K562 (cell line): ENCODE results near the gene CCDC171. TPM values are rescaled to one million over a fixed set of nuclear protein-coding genes. Genes with fewer than 3 reads are reported as not detected.

ENCODE experiments used
- ATAC-seq: fragments of 200-7000 bp; cut with Tn5 transposase; 3 replicates; pipeline ENCODE4 v1.9.1; 2020; ENCODE audit warnings: moderate library complexity
- BruUV-seq: library from RNA; stranded (reverse); fragments of 400-500 nt; replicated peaks from 2 replicates; lab custom pipeline; 2021; lab: Mats Ljungman, UMichigan
- CTCF ChIA-PET: fragments of 300-600 bp; formaldehyde crosslinking; extraction: SDS; loops from one replicate; lab custom pipeline; 2021; ENCODE audit warnings: low intra/inter-chr PET ratio; lab: Yijun Ruan, JAX
- POLR2A ChIA-PET: fragments of 300-600, 350-650 bp; sonication (Branson Sonifier 250); formaldehyde crosslinking; extraction: SDS; loops from one replicate; lab custom pipeline; 2021; ENCODE audit warnings: antibody characterized with exemption, inconsistent platforms; lab: Yijun Ruan, JAX
- DNase-seq, 4 experiments: peaks; one replicate each; pipeline versions ENCODE4 v3.0.0 to v3.0.0-alpha.2; 2011 to 2018; ENCODE audit warnings: low spot score in 3 of 4, mixed read lengths in 3 of 4; ENCODE audit errors: extremely low read depth in 1 of 4
- FAIRE-seq: peaks from 2 replicates; lab custom pipeline; 2011; peaks lifted over from hg19 to GRCh38; lab: Jason Lieb, UNC
- H2AFZ ChIP-seq: 2 replicates; pipeline ENCODE4 v1.6.0; 2011; ENCODE audit warnings: low read depth, low read length, control low read depth, inconsistent platforms
- H3K27ac ChIP-seq: fragments of 200-600 bp; 3 replicates; pipeline ENCODE4 v1.8.0; 2011; ENCODE audit warnings: low read depth, mild to moderate bottlenecking, control low read depth, inconsistent platforms, low read length, moderate library complexity, mixed read lengths; ENCODE audit errors: extremely low read depth
- H3K27me3 ChIP-seq, 2 experiments: fragments of 300-600 bp in 1 of 2; 2 replicates in 1 of 2; 3 replicates in 1 of 2; pipeline versions ENCODE4 v1.6.0 to v1.8.0; 2011; ENCODE audit warnings: inconsistent platforms in 2 of 2, low read length in 2 of 2, mild to moderate bottlenecking in 1 of 2, mixed read lengths in 1 of 2, moderate library complexity in 1 of 2; ENCODE audit not compliant: control insufficient read depth in 2 of 2, insufficient read depth in 2 of 2
- H3K36me3 ChIP-seq: fragments of 300-600 bp; 3 replicates; pipeline ENCODE4 v1.8.0; 2011; ENCODE audit warnings: mild to moderate bottlenecking, low read length, inconsistent platforms; ENCODE audit not compliant: control insufficient read depth, insufficient read depth
- H3K4me1 ChIP-seq, 2 experiments: fragments of 200-600 bp in 1 of 2; replicated peaks in 1 of 2; 2 replicates in 1 of 2; 3 replicates in 1 of 2; pipeline versions ENCODE4 v1.5.1 to v1.8.0; 2011; ENCODE audit warnings: inconsistent platforms in 2 of 2, low read length in 2 of 2, mild to moderate bottlenecking in 1 of 2, mixed read lengths in 1 of 2, moderate library complexity in 1 of 2; ENCODE audit not compliant: control insufficient read depth in 2 of 2, insufficient read depth in 2 of 2
- H3K4me2 ChIP-seq: 2 replicates; pipeline ENCODE4 v1.6.1; 2011; ENCODE audit warnings: low read length, control low read depth, inconsistent platforms, mixed read lengths; ENCODE audit not compliant: insufficient read depth
- H3K4me3 ChIP-seq: fragments of 200-600 bp; sonication (generic), shearing (Covaris generic); 2 replicates; pipeline ENCODE4 v1.5.1; 2016; ENCODE audit warnings: control low read depth, inconsistent platforms
- H3K79me2 ChIP-seq: fragments of 200-600 bp; 3 replicates; pipeline ENCODE4 v1.8.0; 2011; ENCODE audit warnings: low read length, inconsistent platforms; ENCODE audit not compliant: control insufficient read depth, insufficient read depth
- H3K9ac ChIP-seq, 2 experiments: 2 replicates each; pipeline versions ENCODE4 v1.6.0 to v1.6.1; 2011; ENCODE audit warnings: low read depth in 2 of 2, low read length in 2 of 2, control low read depth in 1 of 2, inconsistent platforms in 1 of 2, mild to moderate bottlenecking in 1 of 2, mixed read lengths in 1 of 2; ENCODE audit not compliant: insufficient read depth in 1 of 2
- H3K9me1 ChIP-seq: one replicate; pipeline ENCODE4 v1.6.0; 2011; ENCODE audit warnings: inconsistent platforms, mild to moderate bottlenecking, low read length, moderate library complexity; ENCODE audit not compliant: control insufficient read depth, insufficient read depth
- H3K9me3 ChIP-seq: replicated peaks from 2 replicates; pipeline ENCODE4 v1.5.1; 2011; ENCODE audit warnings: low read depth, low read length, inconsistent platforms; ENCODE audit not compliant: control insufficient read depth, insufficient read depth
- H4K20me1 ChIP-seq: replicated peaks from 2 replicates; pipeline ENCODE4 v1.6.1; 2011; ENCODE audit warnings: low read length, inconsistent platforms, mixed read lengths; ENCODE audit not compliant: control insufficient read depth, insufficient read depth
- ELF4 ChIP-seq: fragments of 450-650 bp; formaldehyde crosslinking; IDR thresholded peaks from 2 replicates; pipeline ENCODE4 v1.4.0; 2022; ENCODE audit warnings: missing genetic modification characterization
- FOSL1 ChIP-seq: fragments of 200-800 bp; sonication (Bioruptor generic); conservative IDR thresholded peaks from 2 replicates; pipeline ENCODE4 v1.6.1; 2016; ENCODE audit warnings: missing genetic modification characterization, missing compliant biosample characterization
- HDAC2 ChIP-seq: fragments of 450-650 bp; IDR thresholded peaks from 2 replicates; pipeline ENCODE4 v1.6.1; 2016; ENCODE audit warnings: mild to moderate bottlenecking
- HOXB6 ChIP-seq: fragments of 250-450 bp; sonication (Bioruptor Pico); IDR thresholded peaks from 2 replicates; pipeline ENCODE4 v1.5.1; 2022; ENCODE audit warnings: mild to moderate bottlenecking, borderline replicate concordance
- NFIC ChIP-seq: fragments of 450-650 bp; IDR thresholded peaks from 2 replicates; pipeline ENCODE4 v1.6.1; 2017; ENCODE audit warnings: mild to moderate bottlenecking, inconsistent platforms
- PRMT5 ChIP-seq: sonication (generic); formaldehyde crosslinking; IDR thresholded peaks from 2 replicates; pipeline ENCODE4 v1.5.0; 2020; ENCODE audit warnings: missing genetic modification reagents
- SNIP1 ChIP-seq: fragments of 450-650 bp; IDR thresholded peaks from 2 replicates; pipeline ENCODE4 v1.7.1; 2017; ENCODE audit warnings: low read depth, mild to moderate bottlenecking
- SP2 ChIP-seq: IDR thresholded peaks from 2 replicates; pipeline ENCODE4 v1.6.1; 2011; ENCODE audit warnings: mild to moderate bottlenecking, low read depth, low read length, moderate library complexity; ENCODE audit not compliant: poor library complexity, severe bottlenecking; ENCODE audit errors: extremely low read depth
- TFAM ChIP-seq: fragments of 250-450 bp; sonication (Bioruptor Pico); conservative IDR thresholded peaks from 2 replicates; pipeline ENCODE4 v1.5.0; 2021; ENCODE audit warnings: mild to moderate bottlenecking, moderate library complexity
- ZBTB7A ChIP-seq: IDR thresholded peaks from 2 replicates; pipeline ENCODE4 v1.6.1; 2011; ENCODE audit warnings: low read depth, mild to moderate bottlenecking, low read length, moderate library complexity, borderline replicate concordance; ENCODE audit not compliant: control insufficient read depth
- ZFP30 ChIP-seq: fragments of 250-450 bp; sonication (Bioruptor Pico); IDR thresholded peaks from 2 replicates; pipeline ENCODE4 v1.8.0; 2022; ENCODE audit warnings: moderate library complexity, mild to moderate bottlenecking, inconsistent platforms, borderline replicate concordance
- ZNF140 ChIP-seq: fragments of 250-450 bp; sonication (Bioruptor Pico); IDR thresholded peaks from 2 replicates; pipeline ENCODE4 v1.8.0; 2021; ENCODE audit warnings: moderate library complexity, mild to moderate bottlenecking, inconsistent platforms
- ZNF24 ChIP-seq: fragments of 450-650 bp; IDR thresholded peaks from 2 replicates; pipeline ENCODE4 v1.6.1; 2016
- WGBS: fragments of 100-300 bp; shearing (Covaris generic); methylation state at CpG from one replicate; pipeline ENCODE4 v1.1.6; 2016; ENCODE audit warnings: low coverage, mixed read lengths; ENCODE audit not compliant: insufficient coverage; ENCODE audit errors: missing lambda C conversion rate; 5-methylcytosine and 5-hydroxymethylcytosine counted together
- in situ Hi-C: fragments of 300-500 bp; cut with MboI; formaldehyde crosslinking; loops from 4 replicates; pipeline ENCODE4 v1.15.0; 2018; ENCODE audit warnings: inconsistent platforms, mixed read lengths
- intact Hi-C: fragments of 100-400 bp; cut with micrococcal nuclease; formaldehyde crosslinking; loops from 2 replicates; pipeline ENCODE4 v1.14.2; 2022
- polyA plus RNA-seq, 8 experiments: library from polyadenylated mRNA; depleted of rRNA in 4 of 8; stranded (reverse) in 5 of 8; unstranded in 3 of 8; fragments of >200 nt; fragmentation: Nextera tagmentation in 2 of 8; fragmentation: Illumina TruSeq in 1 of 8; extraction: Ambion mirVana in 2 of 8; extraction: Trizol in 1 of 8; gene quantifications; 2 replicates each; pipeline versions ENCODE4 v1.2.1 to v1.2.3, GENCODE V29; 2011 to 2014; ENCODE audit warnings: inconsistent platforms in 1 of 8, missing spikeins in 1 of 8
- total RNA-seq, 7 experiments: library from RNA; depleted of rRNA in 6 of 7; stranded (reverse); fragments of >200 nt in 6 of 7; fragmentation: Illumina TruSeq in 2 of 7; extraction: Trizol in 2 of 7; gene quantifications; 2 replicates each; pipeline versions ENCODE4 v1.2.1 to v1.2.3, GENCODE V29; 2011 to 2021; ENCODE audit warnings: low replicate concordance in 1 of 7
- TF ChIP-seq, protein P1 (sequence below): fragments of 250-450 bp; sonication (Bioruptor Pico); IDR thresholded peaks from 2 replicates; pipeline ENCODE4 v1.9.0; 2021; ENCODE audit warnings: mild to moderate bottlenecking, inconsistent platforms

CCDC171 gene
- total and polyA plus RNA-seq, 9 of the 15 experiments (the other 6 are each of a cell fraction or from before 2014, with no cell fraction given), result 0.08 to 3.8 (median 0.27) TPM

DNA sequence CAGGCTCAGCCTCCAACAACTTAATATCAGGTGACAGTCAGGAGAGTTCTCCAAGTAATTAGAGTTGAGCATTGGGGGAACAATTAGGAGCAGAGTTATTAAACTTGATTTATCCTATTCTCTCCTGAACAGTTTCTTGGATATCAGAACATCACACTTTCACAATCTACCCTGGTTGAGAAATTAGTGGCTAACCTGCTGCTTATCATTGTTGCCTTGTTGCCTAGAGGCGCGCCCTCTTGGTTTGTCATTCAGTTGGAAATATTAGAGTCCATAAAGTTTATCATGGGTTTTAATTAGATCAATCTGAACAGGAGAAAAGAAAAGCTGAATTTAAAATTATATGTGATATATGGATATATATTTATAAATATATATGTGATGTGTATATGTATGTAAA is 291.1 kb downstream of the CCDC171 start:
- Histone ChIP-seq H3K36me3 (no peaks in the 10 kb centered on the region), H3K4me3 (no peak overlapping the region), H2AFZ (no peak overlapping the region), H3K9ac (no peak overlapping the region), H3K9me1 (no peaks in the 10 kb centered on the region), H3K4me2 (no peak overlapping the region), H3K79me2 (no peaks in the 10 kb centered on the region), H3K27ac (no peak overlapping the region), H3K4me1 (no peaks in the 10 kb centered on the region), H3K9me3 (no peaks in the 10 kb centered on the region), H3K27me3 (no peaks in the 10 kb centered on the region), H4K20me1 (no peaks in the 10 kb centered on the region)
- WGBS, result 0% methylated on average over 2 of the region's 2 CpGs
- BruUV-seq, result no TSS peak
- DNase-seq (no peak), ATAC-seq (no peak), FAIRE-seq (no peak)
- intact Hi-C loops, result no loop called here
- TF ChIP-seq ELF4 (no peak), ZNF24 (no peak), HOXB6 (CRISPR knock-in tag) (no peak), SNIP1 (no peak), NFIC (no peak), PRMT5 (CRISPR knock-in tag) (no peak), ZBTB7A (no peak), FOSL1 (tag) (no peak), ZNF140 (CRISPR knock-in tag) (no peak), SP2 (no peak), HDAC2 (no peak), ZFP30 (CRISPR knock-in tag) (no peak), TFAM (CRISPR knock-in tag) (no peak)
- TF ChIP-seq, protein P1, sequence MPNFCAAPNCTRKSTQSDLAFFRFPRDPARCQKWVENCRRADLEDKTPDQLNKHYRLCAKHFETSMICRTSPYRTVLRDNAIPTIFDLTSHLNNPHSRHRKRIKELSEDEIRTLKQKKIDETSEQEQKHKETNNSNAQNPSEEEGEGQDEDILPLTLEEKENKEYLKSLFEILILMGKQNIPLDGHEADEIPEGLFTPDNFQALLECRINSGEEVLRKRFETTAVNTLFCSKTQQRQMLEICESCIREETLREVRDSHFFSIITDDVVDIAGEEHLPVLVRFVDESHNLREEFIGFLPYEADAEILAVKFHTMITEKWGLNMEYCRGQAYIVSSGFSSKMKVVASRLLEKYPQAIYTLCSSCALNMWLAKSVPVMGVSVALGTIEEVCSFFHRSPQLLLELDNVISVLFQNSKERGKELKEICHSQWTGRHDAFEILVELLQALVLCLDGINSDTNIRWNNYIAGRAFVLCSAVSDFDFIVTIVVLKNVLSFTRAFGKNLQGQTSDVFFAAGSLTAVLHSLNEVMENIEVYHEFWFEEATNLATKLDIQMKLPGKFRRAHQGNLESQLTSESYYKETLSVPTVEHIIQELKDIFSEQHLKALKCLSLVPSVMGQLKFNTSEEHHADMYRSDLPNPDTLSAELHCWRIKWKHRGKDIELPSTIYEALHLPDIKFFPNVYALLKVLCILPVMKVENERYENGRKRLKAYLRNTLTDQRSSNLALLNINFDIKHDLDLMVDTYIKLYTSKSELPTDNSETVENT, result no peak
- POLR2A ChIA-PET, result no interaction called here
- CTCF ChIA-PET, result no interaction called here
- in situ Hi-C loops, result no loop called here
